Cardiac muscle cell (in vitro differentiated cells and primary cell): Measurements from ENCODE around the gene DSG2. TPM values are rescaled to one million over a fixed set of nuclear protein-coding genes. Genes with fewer than 3 reads are reported as not detected.
"Not testable (repeated sequence)": the region's sequence is repeated elsewhere in the genome, so short reads cannot be mapped to it uniquely, and the experiment has no call there.

Experiments
- DNase-seq, 2 donors: peaks; one replicate each; pipeline versions ENCODE4 v3.0.0 to v3.0.0-alpha.2; 2010 to 2017; ENCODE audit warnings: low read depth in 1 of 2, low spot score in 1 of 2
- H3K27ac ChIP-seq: fragments of 200-600 bp; sonication (generic); 2 replicates; pipeline ENCODE4 v1.5.1; 2016
- H3K27me3 ChIP-seq: fragments of 200-600 bp; sonication (generic); 2 replicates; pipeline ENCODE4 v1.6.0; 2016; ENCODE audit warnings: control low read depth
- H3K36me3 ChIP-seq: fragments of 200-600 bp; sonication (generic); 2 replicates; pipeline ENCODE4 v1.5.1; 2016; ENCODE audit warnings: control low read depth
- H3K4me1 ChIP-seq: fragments of 200-600 bp; sonication (generic); 2 replicates; pipeline ENCODE4 v1.8.1; 2017; ENCODE audit warnings: low read depth, mild to moderate bottlenecking, mixed run types
- H3K4me3 ChIP-seq: fragments of 200-600 bp; sonication (generic); 2 replicates; pipeline ENCODE4 v1.5.1; 2016; ENCODE audit warnings: mild to moderate bottlenecking
- H3K9me3 ChIP-seq: fragments of 200-600 bp; sonication (generic); 2 replicates; pipeline ENCODE4 v1.5.1; 2017; ENCODE audit warnings: low read depth, mild to moderate bottlenecking, control low read depth
- polyA plus RNA-seq: library from polyadenylated mRNA; unstranded; fragments of >200 nt; fragmentation: Nextera tagmentation; extraction: Ambion mirVana; gene quantifications from 2 replicates; pipeline ENCODE4 v1.2.1, GENCODE V29; 2016
- total RNA-seq: library from RNA; depleted of rRNA; stranded (reverse); fragments of >200 nt; gene quantifications from 2 replicates; pipeline ENCODE4 v1.2.3, GENCODE V29; 2016
- TF ChIP-seq, protein P1 (sequence below): IDR thresholded peaks from 2 replicates; pipeline ENCODE4 v1.5.1; 2012; ENCODE audit warnings: low read depth, mild to moderate bottlenecking, low read length

DSG2 gene
- total and polyA plus RNA-seq, 2 experiments from 2014 or later = 34.1 to 45.3 TPM

DNA sequence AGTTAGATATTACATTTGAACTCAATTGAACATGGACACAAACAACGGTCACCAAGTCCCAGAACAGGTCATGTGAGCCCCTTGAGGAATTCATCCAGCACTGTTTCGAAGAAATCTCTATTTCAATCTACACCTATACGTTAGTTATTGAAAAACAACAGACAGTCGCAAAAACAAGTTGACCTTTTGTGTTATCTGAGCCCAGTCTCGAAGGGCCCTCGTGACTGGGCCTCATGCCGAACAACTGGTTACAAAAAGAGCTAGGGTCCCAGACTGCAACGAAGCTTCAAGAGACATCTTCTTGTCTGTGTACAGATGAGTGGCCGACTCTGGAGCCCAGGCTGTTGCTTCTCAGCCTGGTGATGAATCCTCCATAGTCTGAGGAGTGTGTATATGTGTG is 5.3 kb upstream of the DSG2 start:
- no peaks in the 10 kb centered on the region for H3K36me3 ChIP-seq
- no peaks in the 10 kb centered on the region for H3K4me1 ChIP-seq
- no peak for DNase-seq
- H3K9me3 ChIP-seq = no peaks in the 10 kb centered on the region
- no peaks in the 10 kb centered on the region for H3K27me3 ChIP-seq
- no peak overlapping the region for H3K27ac ChIP-seq
- no peak overlapping the region for H3K4me3 ChIP-seq
- TF ChIP-seq, protein P1, sequence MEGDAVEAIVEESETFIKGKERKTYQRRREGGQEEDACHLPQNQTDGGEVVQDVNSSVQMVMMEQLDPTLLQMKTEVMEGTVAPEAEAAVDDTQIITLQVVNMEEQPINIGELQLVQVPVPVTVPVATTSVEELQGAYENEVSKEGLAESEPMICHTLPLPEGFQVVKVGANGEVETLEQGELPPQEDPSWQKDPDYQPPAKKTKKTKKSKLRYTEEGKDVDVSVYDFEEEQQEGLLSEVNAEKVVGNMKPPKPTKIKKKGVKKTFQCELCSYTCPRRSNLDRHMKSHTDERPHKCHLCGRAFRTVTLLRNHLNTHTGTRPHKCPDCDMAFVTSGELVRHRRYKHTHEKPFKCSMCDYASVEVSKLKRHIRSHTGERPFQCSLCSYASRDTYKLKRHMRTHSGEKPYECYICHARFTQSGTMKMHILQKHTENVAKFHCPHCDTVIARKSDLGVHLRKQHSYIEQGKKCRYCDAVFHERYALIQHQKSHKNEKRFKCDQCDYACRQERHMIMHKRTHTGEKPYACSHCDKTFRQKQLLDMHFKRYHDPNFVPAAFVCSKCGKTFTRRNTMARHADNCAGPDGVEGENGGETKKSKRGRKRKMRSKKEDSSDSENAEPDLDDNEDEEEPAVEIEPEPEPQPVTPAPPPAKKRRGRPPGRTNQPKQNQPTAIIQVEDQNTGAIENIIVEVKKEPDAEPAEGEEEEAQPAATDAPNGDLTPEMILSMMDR = no peak

DNA sequence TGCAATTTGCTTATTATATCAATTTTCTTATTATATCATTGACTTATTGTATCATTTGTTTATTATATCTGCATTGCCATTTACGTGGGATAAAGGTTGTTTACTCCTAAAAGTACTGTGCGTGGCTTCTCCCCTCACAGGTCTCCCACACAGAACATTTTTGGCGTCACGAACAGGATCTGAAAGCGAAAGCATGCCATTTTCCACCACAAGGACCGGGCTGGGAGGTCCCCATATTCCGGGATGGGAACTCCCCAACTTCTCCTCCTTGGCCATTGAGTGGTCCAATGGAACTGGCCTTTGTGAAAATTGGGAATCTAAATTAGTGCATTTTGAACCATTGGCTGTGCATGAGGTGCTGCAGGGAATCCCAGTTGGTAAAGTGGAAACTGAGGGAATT is 4.8 kb upstream of the DSG2 start:
- H3K27me3 ChIP-seq = no peaks in the 10 kb centered on the region
- TF ChIP-seq, protein P1 = no peak
- H3K36me3 ChIP-seq = no peaks in the 10 kb centered on the region
- H3K4me3 ChIP-seq = no peak overlapping the region
- no peaks in the 10 kb centered on the region for H3K9me3 ChIP-seq
- H3K4me1 ChIP-seq = no peaks in the 10 kb centered on the region
- no peak overlapping the region for H3K27ac ChIP-seq
- DNase-seq = no peak

DNA sequence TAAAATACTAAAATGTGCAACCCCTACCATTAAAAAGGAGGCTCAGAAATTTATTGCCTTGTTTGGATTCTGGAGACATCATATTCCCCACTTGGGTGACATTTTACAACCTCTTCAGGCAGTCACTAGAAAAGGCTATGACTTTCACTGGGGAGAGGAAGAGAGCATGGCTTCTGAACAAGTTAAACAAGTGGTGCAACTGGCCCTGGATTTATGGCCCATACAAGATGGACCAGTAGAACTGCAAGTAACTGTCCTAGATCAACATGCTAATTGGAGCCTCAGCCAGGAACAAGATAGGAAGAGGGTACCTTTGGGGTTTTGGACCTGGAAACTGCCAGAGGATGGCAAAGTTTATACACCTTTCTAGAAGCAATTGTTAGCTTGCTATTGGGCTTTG is 4.0 kb upstream of the DSG2 start:
- TF ChIP-seq, protein P1 = no peak
- H3K36me3 ChIP-seq = no peaks in the 10 kb centered on the region
- peaks cover under 1% of the 10 kb centered on the region for H3K4me1 ChIP-seq
- DNase-seq = no peak
- no peaks in the 10 kb centered on the region for H3K27me3 ChIP-seq
- no peak overlapping the region for H3K27ac ChIP-seq
- H3K4me3 ChIP-seq = no peak overlapping the region
- H3K9me3 ChIP-seq = no peaks in the 10 kb centered on the region

GRCh38 chr18:31494705-31495244 is 3.2 kb upstream of the DSG2 start:
- H3K27ac ChIP-seq, H3K27me3 ChIP-seq, H3K4me3 ChIP-seq, H3K36me3 ChIP-seq, H3K4me1 ChIP-seq, DNase-seq, H3K9me3 ChIP-seq: not testable (repeated sequence)

- DNase-seq = no peak
- H3K27ac ChIP-seq = peak overlapping the region; percentile 52
- no peaks in the 10 kb centered on the region for H3K36me3 ChIP-seq
- H3K9me3 ChIP-seq = no peaks in the 10 kb centered on the region
- H3K4me1 ChIP-seq = peaks cover 17% of the 10 kb centered on the region
- TF ChIP-seq, protein P1 = no peak
- no peaks in the 10 kb centered on the region for H3K27me3 ChIP-seq
- peak overlapping the region; percentile 98 for H3K4me3 ChIP-seq
Measured at GRCh38 chr18:31497404-31497835, 557 bp upstream of the DSG2 start.

GRCh38 chr18:31498574-31499524 is 872 bp downstream of the DSG2 start:
- DNase-seq = peak in 1 of 2 donors; percentile 9
- no peaks in the 10 kb centered on the region for H3K36me3 ChIP-seq
- no peaks in the 10 kb centered on the region for H3K9me3 ChIP-seq
- H3K27ac ChIP-seq = peak overlapping the region; percentile 52
- TF ChIP-seq, protein P1 = no peak
- peak overlapping the region; percentile 98 for H3K4me3 ChIP-seq
- H3K27me3 ChIP-seq = no peaks in the 10 kb centered on the region
- H3K4me1 ChIP-seq = peaks cover 17% of the 10 kb centered on the region
